ENCODE data around the gene COP1. TPM values are rescaled to one million over a fixed set of nuclear protein-coding genes. Genes with fewer than 3 reads are reported as not detected.

Gene COP1
- total RNA-seq, 1 experiment from 2014 or later = 33.1 TPM

DNA sequence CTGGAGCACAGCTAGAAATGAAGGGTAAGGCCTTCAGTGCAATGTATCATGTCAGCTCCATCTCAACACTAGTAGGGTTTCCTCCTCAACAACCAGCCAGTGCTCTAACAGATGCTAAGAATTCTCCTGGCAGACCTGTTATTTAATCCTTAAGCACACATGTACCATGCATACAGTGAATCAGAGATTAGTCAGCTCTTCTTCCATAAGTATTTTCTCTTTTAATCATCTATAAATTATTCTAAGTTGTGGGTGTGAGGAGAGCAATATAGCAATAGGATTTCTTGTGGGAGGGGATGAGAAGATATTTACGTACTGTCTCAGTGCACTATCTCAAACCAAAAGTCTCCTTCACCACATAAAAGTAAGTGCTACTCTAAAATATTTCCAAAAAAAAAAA, 95.3 kb downstream of the COP1 start:
- Histone ChIP-seq H3K4me2 (ENCODE audit: low read length) (no peak overlapping the region), H3K27me3 (ENCODE audit: insufficient read depth, low read length) (no peaks in the 10 kb centered on the region), H3K4me1 (ENCODE audit: control insufficient read depth in 1 of 2, insufficient read depth in 2 of 2, low read length in 2 of 2) (no peaks in the 10 kb centered on the region), H3K27ac (ENCODE audit: low read depth, low read length) (no peak overlapping the region), H3K36me3 (ENCODE audit: control insufficient read depth in 1 of 2, insufficient read depth in 2 of 2, low read length in 2 of 2) (no peaks in the 10 kb centered on the region; a peak in 1 of 4 replicates), H2AFZ (ENCODE audit: low read depth, low read length, poor library complexity, severe bottlenecking) (no peak overlapping the region), H3K79me2 (ENCODE audit: insufficient read depth, low read length) (no peaks in the 10 kb centered on the region), H3K9me3 (ENCODE audit: control insufficient read depth in 1 of 2, insufficient read depth in 1 of 2, low read depth in 1 of 2, low read length in 2 of 2) (no peaks in the 10 kb centered on the region), H3K9ac (ENCODE audit: low read length) (no peak overlapping the region), H3K4me3 (replicated peaks in 1 of 2; ENCODE audit: low read depth in 1 of 2, low read length in 2 of 2) (no peak overlapping the region), H4K20me1 (ENCODE audit: insufficient read depth) (no peaks in the 10 kb centered on the region), H3K9me2 (ENCODE audit: insufficient read depth) (no peaks in the 10 kb centered on the region)
- no peak for DNase-seq (ENCODE audit: low read depth, low spot score)
- POLR2A ChIA-PET = no interaction called here
- intact Hi-C loops (cut with micrococcal nuclease) = no loop called here
- TF ChIP-seq RAD21 (IDR thresholded peaks at IDR 0.05; ENCODE audit: low read depth) (no peak), ZNF274 (IDR thresholded peaks at IDR 0.05; ENCODE audit: low read depth, low read length) (no peak), POLR2AphosphoS5 (IDR thresholded peaks at IDR 0.05; ENCODE audit: low read depth, low read length) (no peak), SP1 (IDR thresholded peaks at IDR 0.05; ENCODE audit: low read depth) (no peak), POLR2A (IDR thresholded peaks at IDR 0.05; ENCODE audit: borderline replicate concordance, extremely low read depth, insufficient read depth, insufficient read length) (no peak), EZH2 (IDR thresholded peaks at IDR 0.05) (no peak), ZFX (IDR thresholded peaks at IDR 0.05) (no peak), ELF1 (IDR thresholded peaks at IDR 0.05; ENCODE audit: borderline replicate concordance, low read depth) (no peak)
- ATAC-seq = no peak
- RAD21 ChIA-PET (ENCODE audit: low non-redundant PET in 1 of 2, low total read pairs in 2 of 2, uncharacterized antibody in 2 of 2, unreplicated experiment in 2 of 2) = no interaction called here
- no TSS peak for BruUV-seq (replicated peaks)
- CTCF ChIA-PET = no interaction called here

DNA sequence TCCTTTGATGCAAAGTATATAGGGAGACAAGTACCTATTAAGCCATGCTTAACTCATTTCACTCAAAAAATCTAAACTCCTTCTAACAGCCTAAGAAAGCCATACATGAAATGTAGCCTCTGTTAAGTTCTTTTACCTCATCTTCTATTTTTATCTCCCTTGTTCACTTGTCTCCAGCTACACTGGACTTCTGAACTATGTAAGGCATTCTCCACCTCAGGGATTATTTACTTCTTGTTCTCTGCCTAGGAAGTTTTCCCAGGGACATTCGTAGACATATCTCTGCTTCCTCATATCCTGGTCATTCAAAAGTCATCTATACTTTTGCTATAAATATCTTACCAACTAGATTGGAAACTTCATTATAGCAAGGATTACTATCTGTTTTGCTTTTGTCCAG, 96.9 kb downstream of the COP1 start:
- no peaks in the 10 kb centered on the region for H3K9me3 ChIP-seq (ENCODE audit: control insufficient read depth in 1 of 2, insufficient read depth in 1 of 2, low read depth in 1 of 2, low read length in 2 of 2)
- BruUV-seq (replicated peaks) = no TSS peak
- H3K4me3 ChIP-seq (replicated peaks in 1 of 2; ENCODE audit: low read depth in 1 of 2, low read length in 2 of 2) = no peak overlapping the region
- no peak overlapping the region for H2AFZ ChIP-seq (ENCODE audit: low read depth, low read length, poor library complexity, severe bottlenecking)
- POLR2A ChIA-PET = no interaction called here
- RAD21 ChIA-PET (ENCODE audit: low non-redundant PET in 1 of 2, low total read pairs in 2 of 2, uncharacterized antibody in 2 of 2, unreplicated experiment in 2 of 2) = no interaction called here
- CTCF ChIA-PET = no interaction called here
- no peak overlapping the region for H3K9ac ChIP-seq (ENCODE audit: low read length)
- no peaks in the 10 kb centered on the region for H3K4me1 ChIP-seq (ENCODE audit: control insufficient read depth in 1 of 2, insufficient read depth in 2 of 2, low read length in 2 of 2)
- DNase-seq (ENCODE audit: low read depth, low spot score) (no peak), ATAC-seq (no peak)
- H3K27me3 ChIP-seq (ENCODE audit: insufficient read depth, low read length) = no peaks in the 10 kb centered on the region
- no peak for TF ChIP-seq FOSL1 (IDR thresholded peaks at IDR 0.05; ENCODE audit: low read depth)
- H3K9me2 ChIP-seq (ENCODE audit: insufficient read depth) = no peaks in the 10 kb centered on the region
- H3K4me2 ChIP-seq (ENCODE audit: low read length) = no peak overlapping the region
- no peaks in the 10 kb centered on the region for H3K36me3 ChIP-seq (ENCODE audit: control insufficient read depth in 1 of 2, insufficient read depth in 2 of 2, low read length in 2 of 2)
- no peaks in the 10 kb centered on the region for H3K79me2 ChIP-seq (ENCODE audit: insufficient read depth, low read length)
- H4K20me1 ChIP-seq (ENCODE audit: insufficient read depth) = no peaks in the 10 kb centered on the region
- no peak overlapping the region for H3K27ac ChIP-seq (ENCODE audit: low read depth, low read length)
- intact Hi-C loops (cut with micrococcal nuclease) = no loop called here

Measured in HCT116 (cell line).